ENCODE data around the gene SYT1. TPM values are rescaled to one million over a fixed set of nuclear protein-coding genes. Genes with fewer than 3 reads are reported as not detected.

Gene SYT1
- total and polyA plus RNA-seq, 2 donors (not counting 3 experiments of a cell fraction or from before 2014, with no cell fraction given): 3.2 to 15.3 TPM

GRCh38 chr12:78878459-78878858 is 13.9 kb downstream of the SYT1 start:
- Histone ChIP-seq H3K36me3 (ENCODE audit: control insufficient read depth in 2 of 2, extremely low read depth in 1 of 2, insufficient read depth in 2 of 2, low read length in 2 of 2) (no peaks in the 10 kb centered on the region), H3K4me1 (ENCODE audit: control insufficient read depth, extremely low read depth, insufficient read depth, low read length) (peaks cover 16% of the 10 kb centered on the region), H4K20me1 (replicated peaks; ENCODE audit: control insufficient read depth, extremely low read depth, insufficient read depth, low read length) (no peaks in the 10 kb centered on the region), H3K27me3 (ENCODE audit: control insufficient read depth in 2 of 2, insufficient read depth in 2 of 2, low read length in 2 of 2) (no peaks in the 10 kb centered on the region), H3K9me3 (replicated peaks; ENCODE audit: control insufficient read depth, insufficient read depth, low read length) (no peaks in the 10 kb centered on the region), H3K4me2 (ENCODE audit: insufficient read depth, low read length) (no peak overlapping the region), H2AFZ (ENCODE audit: low read depth, low read length) (peak overlapping the region; percentile 18), H3K9ac (replicated peaks; ENCODE audit: extremely low read depth, insufficient read depth, low read length) (no peak overlapping the region), H3K79me2 (ENCODE audit: control insufficient read depth, insufficient read depth, low read length) (no peaks in the 10 kb centered on the region), H3K4me3 (replicated peaks in 1 of 3; ENCODE audit: insufficient read depth in 1 of 3, low read depth in 1 of 3, low read length in 3 of 3) (no peak overlapping the region), H3K27ac (ENCODE audit: insufficient read depth, low read depth, low read length) (no peak overlapping the region), H3K9me1 (replicated peaks; ENCODE audit: control insufficient read depth, extremely low read depth, insufficient read depth, low read length) (no peaks in the 10 kb centered on the region)
- dilution Hi-C loops (cut with MboI; ENCODE audit: extremely low pct_ligation_motif_present, low sequenced_read_pairs) (no loop called here), intact Hi-C loops (cut with micrococcal nuclease) (no loop called here)
- no TSS peak for BruUV-seq (replicated peaks)
- ChIA-PET POLR2A (interaction anchor here (1.1 kb wide), 1 partner anchor 14 kb away, joined by 3 read pairs; the partner anchor contains the start of gene SYT1), CTCF (interaction anchor here (0.5 to 1.1 kb wide), 2 partner anchors 12 to 122 kb away, joined by 4 read pairs; no protein-coding TSS in a partner anchor)
- no peak for DNase-seq (ENCODE audit: low read depth, low spot score)
- TF ChIP-seq JUN (IDR thresholded peaks at IDR 0.05; ENCODE audit: borderline replicate concordance, insufficient read depth, insufficient read length, low read depth) (no peak), MAX (IDR thresholded peaks at IDR 0.05; ENCODE audit: insufficient read depth, insufficient read length) (no peak), CTCF (IDR thresholded peaks at IDR 0.05; ENCODE audit: extremely low read depth in 1 of 2, insufficient read depth in 1 of 2, low read depth in 1 of 2, low read length in 2 of 2) (no peak), MYC (IDR thresholded peaks at IDR 0.05; ENCODE audit: low read depth, low read length) (no peak), FOS (IDR thresholded peaks at IDR 0.05; ENCODE audit: borderline replicate concordance, insufficient read depth, low read length) (peak; percentile 28), POLR2AphosphoS5 (IDR thresholded peaks at IDR 0.05; ENCODE audit: insufficient read depth, low read depth, low read length) (no peak), POLR2A (IDR thresholded peaks at IDR 0.05; ENCODE audit: low read depth, low read length) (no peak)
- no peak for FAIRE-seq

Data from endothelial cell of umbilical vein (primary cell).